RKO (cell line): ENCODE measurements around the gene PHLDA1.
A peak's percentile ranks its signal among the peaks of the same experiment; 100 is the strongest.

Experiments
- DNase-seq: peaks from one replicate; pipeline ENCODE4 v3.0.0-alpha.2; 2016; ENCODE audit warnings: low spot score

The PHLDA1 gene

GRCh38 chr12:76031414-76032042 is at the start of gene PHLDA1:
PHLDA1 (minus strand) TSS chr12:76031776.
- DNase-seq = peak; percentile 94

- no peak for DNase-seq
Measured at GRCh38 chr12:76080729-76081415, 49.3 kb upstream of the PHLDA1 start.

- no peak for DNase-seq
Measured at GRCh38 chr12:76080017-76080728, 48.6 kb upstream of the PHLDA1 start.

- no peak for DNase-seq
Measured at GRCh38 chr12:76078748-76079147, 47.2 kb upstream of the PHLDA1 start.

GRCh38 chr12:76075448-76075847 is 43.9 kb upstream of the PHLDA1 start:
- DNase-seq = no peak

- DNase-seq = no peak
Measured at GRCh38 chr12:76074701-76075336, 43.2 kb upstream of the PHLDA1 start.

GRCh38 chr12:76073561-76073960 is 42.0 kb upstream of the PHLDA1 start:
- no peak for DNase-seq

GRCh38 chr12:76072568-76072967 is 41.0 kb upstream of the PHLDA1 start:
- DNase-seq = no peak

- no peak for DNase-seq
Measured at GRCh38 chr12:76069339-76069738, 37.8 kb upstream of the PHLDA1 start.

GRCh38 chr12:76065917-76066316 is 34.3 kb upstream of the PHLDA1 start:
- no peak for DNase-seq

GRCh38 chr12:76064904-76065303 is 33.3 kb upstream of the PHLDA1 start:
- no peak for DNase-seq

GRCh38 chr12:76060111-76060510 is 28.5 kb upstream of the PHLDA1 start:
- DNase-seq = no peak

GRCh38 chr12:76057326-76057725 is 25.8 kb upstream of the PHLDA1 start:
- no peak for DNase-seq

- DNase-seq = no peak
Measured at GRCh38 chr12:76055393-76055792, 23.8 kb upstream of the PHLDA1 start.

- no peak for DNase-seq
Measured at GRCh38 chr12:76049575-76050251, 18.1 kb upstream of the PHLDA1 start.

GRCh38 chr12:76047742-76048141 is 16.2 kb upstream of the PHLDA1 start:
- no peak for DNase-seq

GRCh38 chr12:76047060-76047459 is 15.5 kb upstream of the PHLDA1 start:
- no peak for DNase-seq

- DNase-seq = no peak
Measured at GRCh38 chr12:76043377-76043776, 11.8 kb upstream of the PHLDA1 start.

- DNase-seq = no peak
Measured at GRCh38 chr12:76042147-76042546, 10.6 kb upstream of the PHLDA1 start.

- DNase-seq = no peak
Measured at GRCh38 chr12:76041406-76041805, 9.8 kb upstream of the PHLDA1 start.

- DNase-seq = no peak
Measured at GRCh38 chr12:76040461-76040860, 8.9 kb upstream of the PHLDA1 start.

GRCh38 chr12:76038176-76038575 is 6.6 kb upstream of the PHLDA1 start:
- DNase-seq = no peak
